BE2C (cell line): ENCODE results near the gene DOK6.

Experiments used
- DNase-seq: peaks from one replicate; pipeline ENCODE4 v3.0.0-alpha.2; 2020
- H3K27me3 ChIP-seq: fragments of 250-450 bp; sonication (Bioruptor Pico); 2 replicates; pipeline ENCODE4 v1.5.1; 2020; ENCODE audit warnings: mild to moderate bottlenecking
- H3K36me3 ChIP-seq: fragments of 250-450 bp; sonication (Bioruptor Pico); 2 replicates; pipeline ENCODE4 v1.5.1; 2020; ENCODE audit warnings: mild to moderate bottlenecking
- H3K4me1 ChIP-seq: fragments of 250-450 bp; sonication (Bioruptor Pico); 2 replicates; pipeline ENCODE4 v1.5.1; 2020
- H3K4me3 ChIP-seq: 2 replicates; pipeline ENCODE4 v1.5.1; 2011; ENCODE audit warnings: low read depth, low read length
- H3K9me3 ChIP-seq: fragments of 250-450 bp; sonication (Bioruptor Pico); 2 replicates; pipeline ENCODE4 v1.5.1; 2020
- CTCF ChIP-seq: IDR thresholded peaks from 2 replicates; pipeline ENCODE4 v1.5.1; 2012; ENCODE audit warnings: mild to moderate bottlenecking, low read depth, low read length

The DOK6 gene

GRCh38 chr18:69529151-69529550 lies 128.5 kb downstream of the DOK6 start:
- no peak overlapping the region for H3K4me3 ChIP-seq
- no peaks in the 10 kb centered on the region for H3K9me3 ChIP-seq
- no peaks in the 10 kb centered on the region for H3K27me3 ChIP-seq
- no peaks in the 10 kb centered on the region for H3K36me3 ChIP-seq
- H3K4me1 ChIP-seq: no peaks in the 10 kb centered on the region
- TF ChIP-seq CTCF: no peak
- no peak for DNase-seq

DNA sequence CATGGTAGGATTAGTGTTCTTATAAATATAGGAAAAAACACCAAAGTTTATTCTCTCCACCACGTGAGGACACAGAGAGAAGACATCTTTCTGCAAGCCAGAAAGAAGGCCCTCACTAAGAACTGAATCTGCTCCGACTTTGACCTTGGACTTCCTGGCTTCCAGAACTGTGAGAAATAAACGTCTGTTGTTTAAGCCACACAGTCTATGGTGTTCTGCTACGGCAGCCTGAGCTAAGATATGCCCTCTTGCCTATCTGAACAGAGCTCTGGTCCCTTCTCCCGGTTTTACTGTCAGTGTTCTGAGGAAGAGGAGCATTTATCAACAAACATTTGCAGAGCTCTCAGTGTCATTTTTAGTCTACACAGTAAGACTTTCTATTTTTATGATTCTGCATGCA lies 131.3 kb downstream of the DOK6 start:
- Histone ChIP-seq H3K36me3 (no peaks in the 10 kb centered on the region), H3K4me3 (no peak overlapping the region), H3K27me3 (no peaks in the 10 kb centered on the region), H3K4me1 (no peaks in the 10 kb centered on the region), H3K9me3 (no peaks in the 10 kb centered on the region)
- DNase-seq: no peak
- no peak for TF ChIP-seq CTCF

- no peak overlapping the region for H3K4me3 ChIP-seq
- H3K4me1 ChIP-seq: no peaks in the 10 kb centered on the region
- no peak for DNase-seq
- no peaks in the 10 kb centered on the region for H3K36me3 ChIP-seq
- H3K9me3 ChIP-seq: no peaks in the 10 kb centered on the region
- no peaks in the 10 kb centered on the region for H3K27me3 ChIP-seq
- no peak for TF ChIP-seq CTCF
Observed at GRCh38 chr18:69537183-69537582, 136.5 kb downstream of the DOK6 start.

- Histone ChIP-seq H3K27me3 (no peaks in the 10 kb centered on the region), H3K4me1 (no peaks in the 10 kb centered on the region), H3K36me3 (no peaks in the 10 kb centered on the region), H3K9me3 (no peaks in the 10 kb centered on the region), H3K4me3 (no peak overlapping the region)
- no peak for DNase-seq
- no peak for TF ChIP-seq CTCF
Observed at GRCh38 chr18:69538849-69539248, 138.2 kb downstream of the DOK6 start.

DNA sequence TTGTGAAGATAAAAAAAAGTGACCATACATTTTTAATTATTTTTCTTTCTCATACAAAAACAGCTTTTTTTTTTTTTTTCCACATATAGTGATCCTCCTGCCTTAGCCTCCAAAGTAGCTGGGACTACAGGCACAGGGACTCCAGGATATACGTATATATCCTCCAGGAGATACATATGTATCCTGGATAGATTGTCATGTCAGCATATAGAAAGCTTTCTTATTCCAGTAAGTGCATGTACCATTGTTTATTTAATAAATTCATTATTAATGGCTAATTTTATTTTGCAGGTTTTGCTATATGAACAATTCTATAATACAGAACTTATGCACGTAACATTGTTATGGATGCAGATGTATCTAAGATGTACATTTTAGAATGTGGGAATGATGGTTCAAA lies 138.7 kb downstream of the DOK6 start:
- no peaks in the 10 kb centered on the region for H3K4me1 ChIP-seq
- no peak for DNase-seq
- no peak overlapping the region for H3K4me3 ChIP-seq
- TF ChIP-seq CTCF: no peak
- no peaks in the 10 kb centered on the region for H3K27me3 ChIP-seq
- H3K36me3 ChIP-seq: no peaks in the 10 kb centered on the region
- no peaks in the 10 kb centered on the region for H3K9me3 ChIP-seq

DNA sequence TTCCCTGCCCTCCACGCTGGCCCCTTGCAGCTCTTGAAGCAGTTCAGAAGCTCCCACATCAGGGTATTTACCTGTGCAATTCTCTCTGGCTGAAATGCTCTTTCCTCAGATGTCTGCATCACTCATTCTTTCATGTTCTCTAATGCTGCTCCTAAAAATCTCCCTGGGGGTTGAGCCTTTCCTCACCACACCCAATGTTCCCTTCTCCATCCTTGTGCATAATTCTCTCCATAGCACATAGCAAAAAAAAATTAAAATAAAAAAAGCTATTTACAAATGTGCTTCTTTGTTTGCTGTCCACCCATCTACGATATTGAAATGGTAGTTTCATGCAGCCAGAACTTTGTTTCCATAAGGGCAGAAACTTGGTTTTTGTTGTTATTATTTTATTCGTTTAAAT lies 155.5 kb downstream of the DOK6 start:
- no peak for DNase-seq
- no peak for TF ChIP-seq CTCF
- Histone ChIP-seq H3K36me3 (no peaks in the 10 kb centered on the region), H3K9me3 (no peaks in the 10 kb centered on the region), H3K4me3 (no peak overlapping the region), H3K4me1 (peaks cover 5% of the 10 kb centered on the region; the same call in 1 of the 2 replicates), H3K27me3 (no peaks in the 10 kb centered on the region)
